Right hindlimb (tissue), 1 donor: Measurements from ENCODE around the gene BMPR2.

Experiments
- DNase-seq: peaks from one replicate; pipeline ENCODE4 v3.0.0-alpha.2; 2018

Gene BMPR2

GRCh38 chr2:202608142-202608852 is 232.2 kb downstream of the BMPR2 start:
- no peak for DNase-seq

- no peak for DNase-seq
Observed at GRCh38 chr2:202609381-202610145, 233.4 kb downstream of the BMPR2 start.

GRCh38 chr2:202610380-202610779 is 234.3 kb downstream of the BMPR2 start:
- no peak for DNase-seq

- DNase-seq, result no peak
Observed at GRCh38 chr2:202612145-202612544, 236.0 kb downstream of the BMPR2 start.

- no peak for DNase-seq
Observed at GRCh38 chr2:202613479-202613878, 237.4 kb downstream of the BMPR2 start.
